K562 (cell line): ENCODE measurements around the gene CTCFL. TPM values are rescaled to one million over a fixed set of nuclear protein-coding genes. Genes with fewer than 3 reads are reported as not detected.

Source experiments
- ATAC-seq: fragments of 200-7000 bp; cut with Tn5 transposase; 3 replicates; pipeline ENCODE4 v1.9.1; 2020; ENCODE audit warnings: moderate library complexity
- BruUV-seq: library from RNA; stranded (reverse); fragments of 400-500 nt; replicated peaks from 2 replicates; lab custom pipeline; 2021; lab: Mats Ljungman, UMichigan
- CTCF ChIA-PET: fragments of 300-600 bp; formaldehyde crosslinking; extraction: SDS; loops from one replicate; lab custom pipeline; 2021; ENCODE audit warnings: low intra/inter-chr PET ratio; lab: Yijun Ruan, JAX
- POLR2A ChIA-PET: fragments of 300-600, 350-650 bp; sonication (Branson Sonifier 250); formaldehyde crosslinking; extraction: SDS; loops from one replicate; lab custom pipeline; 2021; ENCODE audit warnings: antibody characterized with exemption, inconsistent platforms; lab: Yijun Ruan, JAX
- DNase-seq, 4 experiments: peaks; one replicate each; pipeline versions ENCODE4 v3.0.0 to v3.0.0-alpha.2; 2011 to 2018; ENCODE audit warnings: low spot score in 3 of 4, mixed read lengths in 3 of 4; ENCODE audit errors: extremely low read depth in 1 of 4
- FAIRE-seq: peaks from 2 replicates; lab custom pipeline; 2011; peaks lifted over from hg19 to GRCh38; lab: Jason Lieb, UNC
- H2AFZ ChIP-seq: 2 replicates; pipeline ENCODE4 v1.6.0; 2011; ENCODE audit warnings: low read depth, low read length, control low read depth, inconsistent platforms
- H3K27ac ChIP-seq: fragments of 200-600 bp; 3 replicates; pipeline ENCODE4 v1.8.0; 2011; ENCODE audit warnings: low read depth, mild to moderate bottlenecking, control low read depth, inconsistent platforms, low read length, moderate library complexity, mixed read lengths; ENCODE audit errors: extremely low read depth
- H3K27me3 ChIP-seq, 2 experiments: fragments of 300-600 bp in 1 of 2; 2 replicates in 1 of 2; 3 replicates in 1 of 2; pipeline versions ENCODE4 v1.6.0 to v1.8.0; 2011; ENCODE audit warnings: inconsistent platforms in 2 of 2, low read length in 2 of 2, mild to moderate bottlenecking in 1 of 2, mixed read lengths in 1 of 2, moderate library complexity in 1 of 2; ENCODE audit not compliant: control insufficient read depth in 2 of 2, insufficient read depth in 2 of 2
- H3K36me3 ChIP-seq: fragments of 300-600 bp; 3 replicates; pipeline ENCODE4 v1.8.0; 2011; ENCODE audit warnings: mild to moderate bottlenecking, low read length, inconsistent platforms; ENCODE audit not compliant: control insufficient read depth, insufficient read depth
- H3K4me1 ChIP-seq, 2 experiments: fragments of 200-600 bp in 1 of 2; replicated peaks in 1 of 2; 2 replicates in 1 of 2; 3 replicates in 1 of 2; pipeline versions ENCODE4 v1.5.1 to v1.8.0; 2011; ENCODE audit warnings: inconsistent platforms in 2 of 2, low read length in 2 of 2, mild to moderate bottlenecking in 1 of 2, mixed read lengths in 1 of 2, moderate library complexity in 1 of 2; ENCODE audit not compliant: control insufficient read depth in 2 of 2, insufficient read depth in 2 of 2
- H3K4me2 ChIP-seq: 2 replicates; pipeline ENCODE4 v1.6.1; 2011; ENCODE audit warnings: low read length, control low read depth, inconsistent platforms, mixed read lengths; ENCODE audit not compliant: insufficient read depth
- H3K4me3 ChIP-seq: fragments of 200-600 bp; sonication (generic), shearing (Covaris generic); 2 replicates; pipeline ENCODE4 v1.5.1; 2016; ENCODE audit warnings: control low read depth, inconsistent platforms
- H3K79me2 ChIP-seq: fragments of 200-600 bp; 3 replicates; pipeline ENCODE4 v1.8.0; 2011; ENCODE audit warnings: low read length, inconsistent platforms; ENCODE audit not compliant: control insufficient read depth, insufficient read depth
- H3K9ac ChIP-seq, 2 experiments: 2 replicates each; pipeline versions ENCODE4 v1.6.0 to v1.6.1; 2011; ENCODE audit warnings: low read depth in 2 of 2, low read length in 2 of 2, control low read depth in 1 of 2, inconsistent platforms in 1 of 2, mild to moderate bottlenecking in 1 of 2, mixed read lengths in 1 of 2; ENCODE audit not compliant: insufficient read depth in 1 of 2
- H3K9me1 ChIP-seq: one replicate; pipeline ENCODE4 v1.6.0; 2011; ENCODE audit warnings: inconsistent platforms, mild to moderate bottlenecking, low read length, moderate library complexity; ENCODE audit not compliant: control insufficient read depth, insufficient read depth
- H3K9me3 ChIP-seq: replicated peaks from 2 replicates; pipeline ENCODE4 v1.5.1; 2011; ENCODE audit warnings: low read depth, low read length, inconsistent platforms; ENCODE audit not compliant: control insufficient read depth, insufficient read depth
- H4K20me1 ChIP-seq: replicated peaks from 2 replicates; pipeline ENCODE4 v1.6.1; 2011; ENCODE audit warnings: low read length, inconsistent platforms, mixed read lengths; ENCODE audit not compliant: control insufficient read depth, insufficient read depth
- BCOR ChIP-seq: fragments of 450-650 bp; IDR thresholded peaks from 2 replicates; pipeline ENCODE4 v1.6.1; 2016
- CREB3 ChIP-seq: fragments of 450-650 bp; conservative IDR thresholded peaks from 2 replicates; pipeline ENCODE4 v1.6.1; 2016; ENCODE audit warnings: missing genetic modification characterization, low read depth, mild to moderate bottlenecking, missing compliant biosample characterization, moderate library complexity
- HNRNPK ChIP-seq: fragments of 200-400 bp; formaldehyde crosslinking; IDR thresholded peaks from one replicate; pipeline ENCODE4 v1.6.1; 2018; ENCODE audit warnings: mild to moderate bottlenecking, low read depth, low read length; ENCODE audit not compliant: poor library complexity, severe bottlenecking
- ILF3 ChIP-seq: fragments of 450-650 bp; IDR thresholded peaks from 2 replicates; pipeline ENCODE4 v1.6.1; 2018; ENCODE audit warnings: antibody characterized with exemption, mild to moderate bottlenecking, moderate library complexity, borderline replicate concordance
- NCOA4 ChIP-seq: fragments of 450-650 bp; IDR thresholded peaks from 2 replicates; pipeline ENCODE4 v1.6.1; 2018; ENCODE audit warnings: mild to moderate bottlenecking; ENCODE audit not compliant: partially characterized antibody
- NEUROD1 ChIP-seq: fragments of 150-350 bp; IDR thresholded peaks from 2 replicates; pipeline ENCODE4 v1.6.1; 2014; ENCODE audit warnings: borderline replicate concordance, low read length, low read depth; ENCODE audit not compliant: partially characterized antibody
- PHB ChIP-seq: fragments of 250-450 bp; sonication (Bioruptor Pico); IDR thresholded peaks from 2 replicates; pipeline ENCODE4 v1.5.0; 2021
- PRMT5 ChIP-seq: sonication (generic); formaldehyde crosslinking; IDR thresholded peaks from 2 replicates; pipeline ENCODE4 v1.5.0; 2020; ENCODE audit warnings: missing genetic modification reagents
- RBM39 ChIP-seq: fragments of 200-400 bp; formaldehyde crosslinking; optimal IDR thresholded peaks from 2 replicates; pipeline ENCODE3; 2018; ENCODE audit warnings: low read depth, low read length
- RERE ChIP-seq: sonication (generic); formaldehyde crosslinking; IDR thresholded peaks from 2 replicates; pipeline ENCODE4 v1.8.0; 2023; ENCODE audit warnings: missing genetic modification reagents, mild to moderate bottlenecking, borderline replicate concordance
- ZKSCAN1 ChIP-seq: fragments of 150-350 bp; IDR thresholded peaks from 2 replicates; pipeline ENCODE4 v1.6.1; 2016; ENCODE audit warnings: low read depth, low read length
- ZNF79 ChIP-seq: fragments of 250-450 bp; sonication (Bioruptor Pico); IDR thresholded peaks from 2 replicates; pipeline ENCODE4 v1.4.0; 2020; ENCODE audit warnings: low read depth, mild to moderate bottlenecking, moderate library complexity
- WGBS: fragments of 100-300 bp; shearing (Covaris generic); methylation state at CpG from one replicate; pipeline ENCODE4 v1.1.6; 2016; ENCODE audit warnings: low coverage, mixed read lengths; ENCODE audit not compliant: insufficient coverage; ENCODE audit errors: missing lambda C conversion rate; 5-methylcytosine and 5-hydroxymethylcytosine counted together
- in situ Hi-C: fragments of 300-500 bp; cut with MboI; formaldehyde crosslinking; loops from 4 replicates; pipeline ENCODE4 v1.15.0; 2018; ENCODE audit warnings: inconsistent platforms, mixed read lengths
- intact Hi-C: fragments of 100-400 bp; cut with micrococcal nuclease; formaldehyde crosslinking; loops from 2 replicates; pipeline ENCODE4 v1.14.2; 2022
- polyA plus RNA-seq, 8 experiments: library from polyadenylated mRNA; depleted of rRNA in 4 of 8; stranded (reverse) in 5 of 8; unstranded in 3 of 8; fragments of >200 nt; fragmentation: Nextera tagmentation in 2 of 8; fragmentation: Illumina TruSeq in 1 of 8; extraction: Ambion mirVana in 2 of 8; extraction: Trizol in 1 of 8; gene quantifications; 2 replicates each; pipeline versions ENCODE4 v1.2.1 to v1.2.3, GENCODE V29; 2011 to 2014; ENCODE audit warnings: inconsistent platforms in 1 of 8, missing spikeins in 1 of 8
- total RNA-seq, 7 experiments: library from RNA; depleted of rRNA in 6 of 7; stranded (reverse); fragments of >200 nt in 6 of 7; fragmentation: Illumina TruSeq in 2 of 7; extraction: Trizol in 2 of 7; gene quantifications; 2 replicates each; pipeline versions ENCODE4 v1.2.1 to v1.2.3, GENCODE V29; 2011 to 2021; ENCODE audit warnings: low replicate concordance in 1 of 7

CTCFL gene
- total and polyA plus RNA-seq, 9 of the 15 experiments (the other 6 are each of a cell fraction or from before 2014, with no cell fraction given): 42.4 to 188 (median 111) TPM

GRCh38 chr20:57465486-57465885 lies 59.5 kb downstream of the CTCFL start:
- peaks cover 32 to 37% of the 10 kb centered on the region in 2 experiments; a peak in 4 of 5 replicates for H3K4me1 ChIP-seq

More at GRCh38 chr20:57465486-57465885, 59.5 kb downstream of the CTCFL start:
- POLR2A ChIA-PET: interaction anchor here (1.9 kb wide), 1 partner anchor 8 kb away, joined by 4 read pairs; no protein-coding TSS in a partner anchor
- Histone ChIP-seq H3K9ac (peak overlapping the region in 1 of 2 experiments; percentile 48; a peak in 1 of 4 replicates), H2AFZ (no peak overlapping the region), H3K9me1 (no peaks in the 10 kb centered on the region), H3K4me2 (no peak overlapping the region), H3K27ac (no peak overlapping the region), H3K36me3 (no peaks in the 10 kb centered on the region), H4K20me1 (no peaks in the 10 kb centered on the region), H3K27me3 (no peaks in the 10 kb centered on the region; a peak in 2 of 5 replicates), H3K4me3 (no peak overlapping the region), H3K79me2 (no peaks in the 10 kb centered on the region), H3K9me3 (no peaks in the 10 kb centered on the region)
- in situ Hi-C loops (no loop called here), intact Hi-C loops (no loop called here)
- CTCF ChIA-PET: no interaction called here
- DNase-seq (no peak), FAIRE-seq (no peak), ATAC-seq (no peak)
- TF ChIP-seq ZNF79 (no peak), ILF3 (no peak), RERE (CRISPR knock-in tag) (no peak), PRMT5 (CRISPR knock-in tag) (no peak), RBM39 (no peak), BCOR (no peak), ZKSCAN1 (no peak), NCOA4 (no peak), CREB3 (tag) (no peak), HNRNPK (no peak), PHB (CRISPR knock-in tag) (no peak), NEUROD1 (no peak)
- 74% methylated on average over 8 of the region's 8 CpGs for whole genome bisulfite sequencing
- no TSS peak for BruUV-seq
